ENCODE measurements around the gene GJC2. TPM values are rescaled to one million over a fixed set of nuclear protein-coding genes. Genes with fewer than 3 reads are reported as not detected.
A peak's percentile ranks its signal among the peaks of the same experiment; 100 is the strongest.

Gene GJC2
- polyA plus RNA-seq (2011; rRNA removed), result 0.09 and 0.12 TPM in 2 replicates
- 0.30 and 0.36 TPM in 2 replicates for polyA plus RNA-seq (2012; cell fraction: cytosol; rRNA removed)
- polyA plus RNA-seq (2012; cell fraction: nucleus; rRNA removed), result 0.32 and 1.1 TPM in 2 replicates
- 0.37 to 0.48 TPM (median 0.40 TPM) in 3 replicates for polyA plus RNA-seq (2017; fragmentation: RNase III; extraction: RNeasy Plus Mini Kit Qiagen cat#74134 plus additional on column Dnase treatment)
- polyA minus RNA-seq (2011; rRNA and poly(A)+ RNA removed), result 0.12 and 0.34 TPM in 2 replicates

DNA sequence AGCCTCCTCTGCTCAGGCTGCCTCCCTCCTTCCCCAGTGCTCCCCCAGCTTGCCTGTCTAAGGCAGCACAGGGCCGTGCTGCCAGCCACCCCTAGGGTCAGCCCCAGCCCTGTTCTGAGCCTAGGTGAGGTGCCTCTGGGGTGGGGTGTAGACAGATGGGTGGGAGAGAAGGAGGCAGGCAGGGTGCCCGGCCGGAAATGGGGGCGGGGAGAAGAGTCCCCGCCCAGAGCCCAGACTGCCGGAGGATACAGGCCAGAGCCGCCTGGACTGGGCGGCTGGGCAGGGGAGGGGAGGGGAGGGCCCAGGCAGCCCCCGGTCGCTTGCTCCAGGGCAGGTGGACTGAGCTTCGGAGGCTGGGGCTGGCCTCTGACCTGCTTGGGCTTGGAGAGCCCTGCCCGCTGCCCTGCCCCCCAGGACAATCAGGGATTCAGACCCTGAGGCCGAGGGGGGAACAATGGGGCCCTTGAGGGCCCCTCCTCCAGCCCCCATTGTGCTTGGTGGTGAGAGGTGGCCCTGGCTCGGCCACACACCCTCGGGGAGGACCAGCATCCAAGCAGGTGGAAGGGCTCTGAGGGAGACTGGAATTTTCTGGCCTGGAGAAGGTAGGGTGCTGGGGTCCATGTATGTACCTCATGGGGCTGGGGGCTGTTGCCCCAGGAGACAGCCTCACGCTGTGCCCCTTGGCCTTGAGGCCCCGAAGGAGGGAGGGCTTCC, at the start of gene GJC2:
Gene GJC2 (plus strand): TSS at position 525 of the 714 bp plus-strand sequence. CDS start 7,829 bp downstream, outside the sequence.
- peak within 1 kb of the TSS in 1 of 2 experiments; percentile 21; a peak in 1 of 6 replicates for H3K27ac ChIP-seq
- ChIA-PET POLR2A (interaction anchor here (1.0 to 1.6 kb wide), 2 partner anchors 10 to 16 kb away, joined by 4 to 7 read pairs; partner anchors contain the start of gene IBA57), CTCF (interaction anchor here (1.1 to 2.6 kb wide), 2 partner anchors 17 to 19 kb away, joined by 3 to 9 read pairs; partner anchors contain the start of gene IBA57)
- no peak within 1 kb of the TSS for H3K4me3 ChIP-seq
- no peak for TF ChIP-seq FOSB (CRISPR knock-in tag; IDR thresholded peaks at IDR 0.05)
- no peak for TF ChIP-seq CBX2 (IDR thresholded peaks at IDR 0.05; ENCODE audit: borderline replicate concordance, low read depth)
- no peak for TF ChIP-seq SREBF2 (IDR thresholded peaks at IDR 0.05)
- no peak for TF ChIP-seq RCOR1 (IDR thresholded peaks at IDR 0.05; ENCODE audit: low read depth, low read length)
- no peak for TF ChIP-seq GATA3 (IDR thresholded peaks at IDR 0.05; ENCODE audit: borderline replicate concordance)
- TF ChIP-seq, protein P1, sequence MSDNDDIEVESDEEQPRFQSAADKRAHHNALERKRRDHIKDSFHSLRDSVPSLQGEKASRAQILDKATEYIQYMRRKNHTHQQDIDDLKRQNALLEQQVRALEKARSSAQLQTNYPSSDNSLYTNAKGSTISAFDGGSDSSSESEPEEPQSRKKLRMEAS (IDR thresholded peaks at IDR 0.05), result no peak
- TF ChIP-seq, protein P2, sequence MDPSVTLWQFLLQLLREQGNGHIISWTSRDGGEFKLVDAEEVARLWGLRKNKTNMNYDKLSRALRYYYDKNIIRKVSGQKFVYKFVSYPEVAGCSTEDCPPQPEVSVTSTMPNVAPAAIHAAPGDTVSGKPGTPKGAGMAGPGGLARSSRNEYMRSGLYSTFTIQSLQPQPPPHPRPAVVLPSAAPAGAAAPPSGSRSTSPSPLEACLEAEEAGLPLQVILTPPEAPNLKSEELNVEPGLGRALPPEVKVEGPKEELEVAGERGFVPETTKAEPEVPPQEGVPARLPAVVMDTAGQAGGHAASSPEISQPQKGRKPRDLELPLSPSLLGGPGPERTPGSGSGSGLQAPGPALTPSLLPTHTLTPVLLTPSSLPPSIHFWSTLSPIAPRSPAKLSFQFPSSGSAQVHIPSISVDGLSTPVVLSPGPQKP (IDR thresholded peaks at IDR 0.05; ENCODE audit: low read depth, low read length), result no peak
- TF ChIP-seq TP53 (CRISPR knock-in tag; IDR thresholded peaks at IDR 0.05), result no peak
- TF ChIP-seq RAD21 (conservative IDR thresholded peaks at IDR 0.05 in 1 of 2, IDR thresholded peaks at IDR 0.05 in 1 of 2), result no peak
- no peak for TF ChIP-seq NFE2L2 (conservative IDR thresholded peaks at IDR 0.05; ENCODE audit: low read length)
- TF ChIP-seq, protein P3, sequence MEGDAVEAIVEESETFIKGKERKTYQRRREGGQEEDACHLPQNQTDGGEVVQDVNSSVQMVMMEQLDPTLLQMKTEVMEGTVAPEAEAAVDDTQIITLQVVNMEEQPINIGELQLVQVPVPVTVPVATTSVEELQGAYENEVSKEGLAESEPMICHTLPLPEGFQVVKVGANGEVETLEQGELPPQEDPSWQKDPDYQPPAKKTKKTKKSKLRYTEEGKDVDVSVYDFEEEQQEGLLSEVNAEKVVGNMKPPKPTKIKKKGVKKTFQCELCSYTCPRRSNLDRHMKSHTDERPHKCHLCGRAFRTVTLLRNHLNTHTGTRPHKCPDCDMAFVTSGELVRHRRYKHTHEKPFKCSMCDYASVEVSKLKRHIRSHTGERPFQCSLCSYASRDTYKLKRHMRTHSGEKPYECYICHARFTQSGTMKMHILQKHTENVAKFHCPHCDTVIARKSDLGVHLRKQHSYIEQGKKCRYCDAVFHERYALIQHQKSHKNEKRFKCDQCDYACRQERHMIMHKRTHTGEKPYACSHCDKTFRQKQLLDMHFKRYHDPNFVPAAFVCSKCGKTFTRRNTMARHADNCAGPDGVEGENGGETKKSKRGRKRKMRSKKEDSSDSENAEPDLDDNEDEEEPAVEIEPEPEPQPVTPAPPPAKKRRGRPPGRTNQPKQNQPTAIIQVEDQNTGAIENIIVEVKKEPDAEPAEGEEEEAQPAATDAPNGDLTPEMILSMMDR (IDR thresholded peaks at IDR 0.05), result no peak
- TF ChIP-seq POLR2A (IDR thresholded peaks at IDR 0.05; ENCODE audit: low read length), result no peak
- TF ChIP-seq RFX5 (IDR thresholded peaks at IDR 0.05), result no peak
- no peak for TF ChIP-seq NPAS2 (CRISPR knock-in tag; IDR thresholded peaks at IDR 0.05; ENCODE audit: borderline replicate concordance)
- no peak for TF ChIP-seq KDM1A (IDR thresholded peaks at IDR 0.05; ENCODE audit: low read depth)
- TF ChIP-seq ZC3H11A (IDR thresholded peaks at IDR 0.05), result no peak
- FAIRE-seq (no peak), ATAC-seq (peak in 1 of 2 experiments; percentile 8; a peak in 3 of 6 replicates), DNase-seq (ENCODE audit: low read depth in 1 of 2, low spot score in 1 of 2) (no peak)
- H3K9me3 ChIP-seq, result no peaks in the 10 kb centered on the region
- H3K4me1 ChIP-seq, result peaks cover 5% of the 10 kb centered on the region; the same call in 1 of the 3 replicates
- WGBS (ENCODE audit: missing lambda C conversion rate), result 83% methylated on average over 11 of the region's 17 CpGs
- no peak within 1 kb of the TSS for H3K4me2 ChIP-seq

DNA sequence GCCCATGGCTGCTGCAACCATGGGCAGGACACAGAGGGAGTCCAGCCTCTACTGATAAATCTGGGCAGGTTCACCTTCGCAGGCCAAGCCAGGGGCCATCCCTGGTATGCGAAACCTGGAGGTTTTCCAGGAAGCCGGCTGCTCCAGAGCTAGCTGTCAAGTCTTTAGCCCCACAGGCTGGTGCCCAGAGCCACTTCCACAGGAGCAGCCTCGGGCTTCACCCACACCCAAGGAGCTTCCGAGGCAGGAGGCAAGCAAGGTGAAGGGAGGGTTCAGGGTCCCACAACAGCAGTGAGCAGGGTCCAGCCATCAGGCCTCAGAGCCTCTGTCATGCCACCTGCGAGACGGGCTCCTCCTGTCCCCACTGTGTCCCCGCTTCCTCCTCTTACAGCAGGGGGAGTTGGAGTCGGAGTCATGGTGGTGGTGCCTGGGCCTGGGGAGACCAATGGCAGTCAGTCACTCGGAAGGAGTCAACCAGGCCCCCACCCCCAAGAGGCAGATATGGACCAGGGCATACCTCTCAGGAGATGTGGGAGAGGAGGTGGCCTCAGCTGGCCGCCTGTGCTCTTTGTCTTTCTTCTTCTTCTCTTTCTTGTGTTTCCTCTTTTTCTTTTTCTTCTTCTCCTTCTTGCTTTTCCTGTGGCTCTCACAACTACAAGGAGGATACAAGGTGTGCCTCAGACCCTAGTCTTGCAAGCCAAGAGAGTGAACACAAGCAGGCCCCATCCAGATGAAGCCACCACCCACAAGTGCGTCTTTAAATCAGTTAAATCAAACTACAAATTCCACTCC, 48.7 kb upstream of the GJC2 start:
- peak overlapping the region; percentile 84 for H3K4me2 ChIP-seq
- ATAC-seq, result no peak
- FAIRE-seq, result no peak
- no peak overlapping the region for H3K4me3 ChIP-seq
- no peaks in the 10 kb centered on the region for H3K9me3 ChIP-seq
- H3K27ac ChIP-seq, result no peak overlapping the region; a peak in 1 of 6 replicates
- H3K4me1 ChIP-seq, result peaks cover 10% of the 10 kb centered on the region; the same call in 2 of the 3 replicates
- ChIA-PET POLR2A (interaction anchor here (1.3 kb wide), 1 partner anchor 64 kb away, joined by 9 read pairs; the partner anchor contains the start of gene IBA57), CTCF (interaction anchor here (0.9 to 1.4 kb wide), 7 partner anchors 9 to 101 kb away, joined by 3 to 6 read pairs (median 4); no protein-coding TSS in a partner anchor)
- WGBS (ENCODE audit: missing lambda C conversion rate), result 82% methylated on average over 10 of the region's 12 CpGs
- no peak for DNase-seq (ENCODE audit: low read depth in 1 of 2, low spot score in 1 of 2)
- no peak for TF ChIP-seq CHD2 (IDR thresholded peaks at IDR 0.05; ENCODE audit: low read length, partially characterized antibody)

Data from A549 (cell line).